Vagina (tissue), 2 donors: ENCODE data around the gene GAB3.

Experiments used
- CTCF ChIP-seq, 3 experiments: fragments of 450-650 bp in 2 of 3; fragments of 200-600 bp in 1 of 3; sonication (generic) in 1 of 3; IDR thresholded peaks; one replicate each; pipeline ENCODE4 v1.5.1; 2017 to 2019; ENCODE audit warnings: antibody characterized with exemption in 3 of 3, mild to moderate bottlenecking in 2 of 3, moderate library complexity in 2 of 3
- POLR2A ChIP-seq, 2 donors: fragments of 450-650 bp; IDR thresholded peaks; one replicate each; pipeline ENCODE4 v1.6.1; 2017; ENCODE audit warnings: antibody characterized with exemption in 2 of 2, mild to moderate bottlenecking in 2 of 2, moderate library complexity in 2 of 2
- POLR2AphosphoS5 ChIP-seq, 2 donors: sonication (generic); formaldehyde crosslinking; IDR thresholded peaks; one replicate each; pipeline ENCODE4 v1.9.0; 2017; ENCODE audit warnings: antibody characterized with exemption in 2 of 2, mild to moderate bottlenecking in 2 of 2, low read depth in 1 of 2; ENCODE audit not compliant: insufficient read depth in 1 of 2

GRCh38 chrX:154775419-154776349 is 24.8 kb upstream of the GAB3 start:
- TF ChIP-seq CTCF (IDR thresholded peaks at IDR 0.05) (no peak), POLR2A (IDR thresholded peaks at IDR 0.05) (no peak), POLR2AphosphoS5 (IDR thresholded peaks at IDR 0.05; ENCODE audit: insufficient read depth in 1 of 2, low read depth in 1 of 2) (no peak)
